Astrocyte (in vitro differentiated cells and primary cell): ENCODE measurements around the gene CLIP4. TPM values are rescaled to one million over a fixed set of nuclear protein-coding genes. Genes with fewer than 3 reads are reported as not detected.

Source experiments
- DNase-seq: peaks from one replicate; pipeline ENCODE4 v3.0.0-alpha.2; 2010; ENCODE audit warnings: low read depth
- FAIRE-seq: peaks from 2 replicates; lab custom pipeline; 2011; peaks lifted over from hg19 to GRCh38; lab: Jason Lieb, UNC
- H2AFZ ChIP-seq: 2 replicates; pipeline ENCODE4 v1.6.0; 2012; ENCODE audit warnings: low read depth, low read length, inconsistent platforms
- H3K27ac ChIP-seq: 2 replicates; pipeline ENCODE4 v1.5.1; 2011; ENCODE audit warnings: low read depth, low read length, inconsistent platforms
- H3K27me3 ChIP-seq: 2 replicates; pipeline ENCODE4 v1.6.0; 2011; ENCODE audit warnings: low read length, inconsistent platforms; ENCODE audit not compliant: insufficient read depth
- H3K36me3 ChIP-seq: 2 replicates; pipeline ENCODE4 v1.5.1; 2011; ENCODE audit warnings: low read length, inconsistent platforms; ENCODE audit not compliant: insufficient read depth
- H3K4me1 ChIP-seq: 2 replicates; pipeline ENCODE4 v1.5.1; 2011; ENCODE audit warnings: low read length, inconsistent platforms; ENCODE audit not compliant: insufficient read depth
- H3K4me2 ChIP-seq: 2 replicates; pipeline ENCODE4 v1.6.0; 2012; ENCODE audit warnings: low read length, inconsistent platforms
- H3K4me3 ChIP-seq: 2 replicates; pipeline ENCODE4 v1.5.1; 2011; ENCODE audit warnings: low read depth, mild to moderate bottlenecking, low read length, inconsistent platforms; ENCODE audit not compliant: insufficient read depth
- H3K79me2 ChIP-seq: 2 replicates; pipeline ENCODE4 v1.6.0; 2012; ENCODE audit warnings: mild to moderate bottlenecking, low read length, inconsistent platforms; ENCODE audit not compliant: insufficient read depth
- H3K9ac ChIP-seq: 2 replicates; pipeline ENCODE4 v1.6.0; 2012; ENCODE audit warnings: mild to moderate bottlenecking, low read length, inconsistent platforms
- H3K9me3 ChIP-seq: 2 replicates; pipeline ENCODE4 v1.5.1; 2012; ENCODE audit warnings: low read depth, mild to moderate bottlenecking, low read length, inconsistent platforms; ENCODE audit not compliant: insufficient read depth
- H4K20me1 ChIP-seq: 2 replicates; pipeline ENCODE4 v1.6.0; 2012; ENCODE audit warnings: low read length, inconsistent platforms; ENCODE audit not compliant: insufficient read depth
- H3K27ac Mint-ChIP-seq: one replicate; pipeline ENCODE4 v1.8.0; 2021; ENCODE audit warnings: mild to moderate bottlenecking, mixed read lengths; ENCODE audit not compliant: unreplicated experiment
- H3K27me3 Mint-ChIP-seq: one replicate; pipeline ENCODE4 v1.8.0; 2021; ENCODE audit warnings: low read depth, mixed read lengths; ENCODE audit not compliant: unreplicated experiment
- H3K36me3 Mint-ChIP-seq: one replicate; pipeline ENCODE4 v1.8.0; 2021; ENCODE audit warnings: low read depth, mixed read lengths; ENCODE audit not compliant: unreplicated experiment
- H3K4me1 Mint-ChIP-seq: one replicate; pipeline ENCODE4 v1.8.0; 2021; ENCODE audit warnings: low read depth, mixed read lengths; ENCODE audit not compliant: unreplicated experiment
- H3K4me3 Mint-ChIP-seq: one replicate; pipeline ENCODE4 v1.8.0; 2021; ENCODE audit warnings: mild to moderate bottlenecking, moderate library complexity, mixed read lengths; ENCODE audit not compliant: unreplicated experiment
- H3K9me3 Mint-ChIP-seq: one replicate; pipeline ENCODE4 v1.8.0; 2021; ENCODE audit warnings: mild to moderate bottlenecking, mixed read lengths; ENCODE audit not compliant: unreplicated experiment
- EZH2 ChIP-seq: IDR thresholded peaks from 2 replicates; pipeline ENCODE4 v1.6.1; 2012; ENCODE audit warnings: mild to moderate bottlenecking, low read length, inconsistent platforms; ENCODE audit not compliant: insufficient read depth
- total RNA-seq: library from RNA; stranded (reverse); gene quantifications from 2 replicates; pipeline ENCODE4 v1.2.1, GENCODE V29; 2021
- TF ChIP-seq, protein P1 (sequence below): IDR thresholded peaks from 2 replicates; pipeline ENCODE4 v1.5.1; 2011; ENCODE audit warnings: low read depth, mild to moderate bottlenecking, inconsistent platforms, low read length, moderate library complexity; ENCODE audit not compliant: insufficient read depth

The CLIP4 gene
- total RNA-seq, 1 donor from 2014 or later: 18.4 TPM

DNA sequence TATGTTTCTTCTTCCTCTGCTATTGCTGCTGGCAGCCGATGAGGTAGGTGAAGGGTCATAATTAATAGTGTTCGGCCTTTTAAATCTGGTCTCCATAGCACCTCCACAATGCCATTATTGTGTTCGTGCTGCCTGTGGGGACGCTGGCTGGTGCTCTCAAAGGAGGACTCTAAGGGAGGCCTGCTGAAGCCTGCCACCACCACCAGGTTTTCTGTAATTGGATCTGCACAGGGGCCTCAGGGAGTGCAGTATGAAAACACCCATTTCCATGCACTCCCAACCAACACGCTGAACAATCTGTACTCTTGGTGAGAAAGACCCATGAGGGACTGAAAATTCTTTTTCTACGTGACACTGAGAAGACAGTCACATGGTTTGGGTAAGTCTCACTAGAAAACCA is 17.6 kb upstream of the CLIP4 start:
- Histone ChIP-seq H3K27ac (no peak overlapping the region), H3K4me2 (no peak overlapping the region), H3K9me3 (no peaks in the 10 kb centered on the region), H3K4me3 (no peak overlapping the region), H3K9ac (no peak overlapping the region), H2AFZ (no peak overlapping the region), H3K79me2 (no peaks in the 10 kb centered on the region), H4K20me1 (no peaks in the 10 kb centered on the region), H3K36me3 (no peaks in the 10 kb centered on the region), H3K4me1 (no peaks in the 10 kb centered on the region), H3K27me3 (no peaks in the 10 kb centered on the region)
- Mint-ChIP-seq H3K27ac (no peak overlapping the region), H3K36me3 (no peaks in the 10 kb centered on the region), H3K9me3 (peaks cover 1% of the 10 kb centered on the region), H3K4me1 (no peaks in the 10 kb centered on the region), H3K27me3 (peaks cover 2% of the 10 kb centered on the region), H3K4me3 (no peak overlapping the region)
- FAIRE-seq (no peak), DNase-seq (no peak)
- TF ChIP-seq, protein P1, sequence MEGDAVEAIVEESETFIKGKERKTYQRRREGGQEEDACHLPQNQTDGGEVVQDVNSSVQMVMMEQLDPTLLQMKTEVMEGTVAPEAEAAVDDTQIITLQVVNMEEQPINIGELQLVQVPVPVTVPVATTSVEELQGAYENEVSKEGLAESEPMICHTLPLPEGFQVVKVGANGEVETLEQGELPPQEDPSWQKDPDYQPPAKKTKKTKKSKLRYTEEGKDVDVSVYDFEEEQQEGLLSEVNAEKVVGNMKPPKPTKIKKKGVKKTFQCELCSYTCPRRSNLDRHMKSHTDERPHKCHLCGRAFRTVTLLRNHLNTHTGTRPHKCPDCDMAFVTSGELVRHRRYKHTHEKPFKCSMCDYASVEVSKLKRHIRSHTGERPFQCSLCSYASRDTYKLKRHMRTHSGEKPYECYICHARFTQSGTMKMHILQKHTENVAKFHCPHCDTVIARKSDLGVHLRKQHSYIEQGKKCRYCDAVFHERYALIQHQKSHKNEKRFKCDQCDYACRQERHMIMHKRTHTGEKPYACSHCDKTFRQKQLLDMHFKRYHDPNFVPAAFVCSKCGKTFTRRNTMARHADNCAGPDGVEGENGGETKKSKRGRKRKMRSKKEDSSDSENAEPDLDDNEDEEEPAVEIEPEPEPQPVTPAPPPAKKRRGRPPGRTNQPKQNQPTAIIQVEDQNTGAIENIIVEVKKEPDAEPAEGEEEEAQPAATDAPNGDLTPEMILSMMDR: no peak
- TF ChIP-seq EZH2: no peak

DNA sequence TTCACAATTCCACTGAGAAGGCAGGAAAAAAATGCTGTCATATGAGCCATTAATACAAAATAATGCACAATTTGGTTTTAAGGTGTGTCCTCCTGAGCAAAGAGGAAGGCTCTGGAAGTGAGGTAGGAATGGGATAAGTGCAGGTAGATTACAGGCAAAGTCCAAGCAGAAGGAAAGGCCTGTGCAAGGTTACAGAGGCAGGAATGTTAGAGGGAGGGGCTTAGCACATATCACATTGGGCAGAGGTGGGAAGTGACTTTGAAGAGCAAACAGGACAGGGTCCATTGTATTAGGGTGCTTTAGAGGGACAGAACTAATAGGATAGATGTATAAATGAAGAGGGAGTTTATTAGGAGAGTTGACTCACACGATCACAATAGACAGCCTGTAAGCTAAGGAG is 14.7 kb upstream of the CLIP4 start:
- Histone ChIP-seq H3K9ac (no peak overlapping the region), H3K27ac (no peak overlapping the region), H3K9me3 (no peaks in the 10 kb centered on the region), H3K4me3 (no peak overlapping the region), H3K79me2 (no peaks in the 10 kb centered on the region), H3K36me3 (no peaks in the 10 kb centered on the region), H4K20me1 (no peaks in the 10 kb centered on the region), H2AFZ (no peak overlapping the region), H3K4me1 (no peaks in the 10 kb centered on the region), H3K27me3 (no peaks in the 10 kb centered on the region), H3K4me2 (no peak overlapping the region)
- TF ChIP-seq, protein P1: no peak
- TF ChIP-seq EZH2: no peak
- H3K36me3 Mint-ChIP-seq: no peaks in the 10 kb centered on the region
- FAIRE-seq: no peak
- no peak overlapping the region for H3K27ac Mint-ChIP-seq
- no peak for DNase-seq
- H3K4me3 Mint-ChIP-seq: no peak overlapping the region
- peaks cover 1% of the 10 kb centered on the region for H3K9me3 Mint-ChIP-seq
- H3K27me3 Mint-ChIP-seq: peaks cover 3% of the 10 kb centered on the region
- no peaks in the 10 kb centered on the region for H3K4me1 Mint-ChIP-seq

DNA sequence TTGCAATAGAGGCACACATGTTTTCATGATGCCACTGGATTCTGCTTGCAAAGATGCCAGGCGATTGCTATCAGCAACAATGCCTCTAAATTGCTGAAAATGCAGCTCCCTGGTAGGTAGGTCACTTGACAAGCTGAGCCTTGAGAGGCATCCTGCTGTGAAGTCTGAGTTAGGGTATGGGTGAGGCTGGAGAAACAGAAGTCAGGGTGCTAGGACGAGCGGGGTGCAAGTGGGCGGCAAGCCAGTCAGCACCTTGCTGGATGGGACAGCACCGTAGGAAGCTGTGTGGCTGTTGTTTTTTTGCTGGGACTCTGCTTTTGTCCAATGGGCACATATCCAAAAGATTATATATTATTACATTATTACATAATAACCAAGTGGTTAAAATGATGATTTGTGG is 10.5 kb upstream of the CLIP4 start:
- Mint-ChIP-seq H3K36me3 (no peaks in the 10 kb centered on the region), H3K4me3 (no peak overlapping the region), H3K4me1 (peaks cover 14% of the 10 kb centered on the region), H3K27ac (no peak overlapping the region), H3K27me3 (peaks cover 3% of the 10 kb centered on the region), H3K9me3 (peaks cover 1% of the 10 kb centered on the region)
- Histone ChIP-seq H3K27me3 (no peaks in the 10 kb centered on the region), H4K20me1 (no peaks in the 10 kb centered on the region), H3K36me3 (no peaks in the 10 kb centered on the region), H2AFZ (no peak overlapping the region), H3K4me2 (no peak overlapping the region), H3K79me2 (no peaks in the 10 kb centered on the region), H3K4me3 (no peak overlapping the region), H3K9ac (no peak overlapping the region), H3K4me1 (peaks cover 12% of the 10 kb centered on the region), H3K9me3 (no peaks in the 10 kb centered on the region), H3K27ac (no peak overlapping the region)
- no peak for DNase-seq
- no peak for FAIRE-seq
- TF ChIP-seq, protein P1: no peak
- TF ChIP-seq EZH2: no peak
